Liver (tissue), 3 donors: ENCODE data around the gene OPN4.

Experiments used
- CTCF ChIP-seq: fragments of 150-350 bp; IDR thresholded peaks from 2 replicates; pipeline ENCODE4 v1.5.1; 2017; ENCODE audit warnings: improper control_type of control experiment, low read depth, low read length; ENCODE audit not compliant: missing input control
- JUND ChIP-seq, 2 donors: IDR thresholded peaks; 2 replicates each; pipeline ENCODE4 v1.6.1; 2016; ENCODE audit warnings: antibody characterized with exemption in 2 of 2
- MAX ChIP-seq: IDR thresholded peaks from 2 replicates; pipeline ENCODE4 v1.6.1; 2016; ENCODE audit warnings: antibody characterized with exemption
- RAD21 ChIP-seq, 2 donors: IDR thresholded peaks; 2 replicates each; pipeline ENCODE4 v1.6.1; 2016; ENCODE audit warnings: antibody characterized with exemption in 2 of 2, mild to moderate bottlenecking in 2 of 2
- REST ChIP-seq: IDR thresholded peaks from 2 replicates; pipeline ENCODE4 v1.6.1; 2016; ENCODE audit warnings: antibody characterized with exemption, mild to moderate bottlenecking
- donor health status: healthy.
- donor health status: healthy.

GRCh38 chr10:86647773-86648703 is 6.3 kb upstream of the OPN4 start:
- TF ChIP-seq CTCF: no peak
- TF ChIP-seq MAX: no peak
- TF ChIP-seq RAD21 (IDR thresholded peaks at IDR 0.05): no peak
- no peak for TF ChIP-seq REST
- TF ChIP-seq JUND (IDR thresholded peaks at IDR 0.05): no peak
